ENCODE data around the gene ISG15.

ISG15 gene

DNA sequence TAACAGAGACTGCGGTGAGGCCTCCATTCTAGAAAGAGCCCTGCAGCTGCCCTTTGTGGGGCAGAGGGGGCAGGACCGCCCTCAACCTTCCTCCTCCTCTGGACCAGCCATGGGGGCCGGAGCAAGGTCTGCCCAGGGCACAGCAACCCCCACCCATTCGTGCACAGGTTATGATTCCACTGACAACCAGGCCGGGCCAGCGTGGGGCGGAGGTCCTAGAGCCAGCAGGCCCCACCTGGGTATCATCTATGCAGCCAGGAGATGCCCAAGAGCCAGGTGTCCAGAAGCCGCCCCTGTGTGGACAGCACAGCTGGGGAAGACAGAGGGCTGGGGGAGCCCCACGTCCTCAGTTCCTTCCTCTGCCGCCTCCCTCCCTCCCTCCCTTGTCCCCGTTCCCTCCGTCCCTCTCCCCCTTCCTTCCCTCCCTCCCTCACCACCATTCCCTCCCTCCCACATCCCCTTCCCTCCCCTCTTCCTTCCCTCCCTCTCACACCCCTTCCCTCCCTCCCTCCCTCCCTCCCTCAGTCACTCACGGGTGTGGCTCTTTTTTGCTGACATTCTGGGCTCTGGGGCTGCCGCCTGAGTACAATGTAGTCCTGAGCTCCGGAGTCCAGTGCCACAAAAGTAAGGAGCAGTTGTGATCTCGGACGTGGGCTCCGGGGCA is 48.5 kb downstream of the ISG15 start:
- DNase-seq (ENCODE audit: low spot score) = no peak

DNA sequence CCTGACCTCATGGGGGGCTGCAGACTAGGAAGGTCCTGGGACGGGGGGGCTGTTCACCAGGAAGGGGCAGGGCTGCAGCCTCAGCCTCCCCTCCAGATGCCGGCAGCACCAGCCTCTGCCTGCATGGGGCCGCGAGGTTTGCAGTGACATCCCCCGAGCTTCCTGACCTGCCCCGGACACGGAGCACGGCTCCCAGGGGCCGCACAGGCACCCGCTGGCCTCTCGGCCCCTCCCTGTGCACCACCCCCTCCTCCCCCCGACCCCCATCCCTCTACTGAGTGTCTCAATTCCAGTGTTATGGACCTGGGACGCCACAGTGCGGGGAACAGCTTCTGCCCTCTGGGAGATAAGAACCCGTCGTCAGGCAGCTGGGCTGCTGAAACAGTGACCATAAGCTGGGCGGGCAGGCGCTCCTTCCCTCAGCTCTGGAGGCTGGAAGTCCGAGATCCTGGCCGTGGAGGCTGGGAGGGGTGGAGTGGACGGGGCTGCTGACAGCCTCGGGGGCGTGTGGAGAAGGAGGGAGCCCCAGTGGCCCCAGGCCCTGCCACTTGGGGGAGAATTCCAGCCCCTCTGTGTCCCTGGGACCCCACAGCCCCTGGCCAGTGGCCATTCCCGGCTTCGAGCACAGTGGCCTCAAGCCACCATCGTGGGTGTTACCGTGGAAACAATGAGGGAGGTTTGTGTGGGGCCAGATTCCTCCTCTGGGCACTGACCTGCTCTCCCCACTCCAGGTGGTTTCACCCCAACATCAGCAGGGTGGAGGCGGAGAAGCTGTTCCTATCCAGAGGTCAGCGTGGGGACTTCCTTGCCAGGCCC is 49.3 kb downstream of the ISG15 start:
- TF ChIP-seq CTCF (IDR thresholded peaks at IDR 0.05; ENCODE audit: extremely low read depth, missing control alignments) = no peak
- DNase-seq (ENCODE audit: low spot score) = no peak

More for the DNA sequence above, 48.5 kb downstream of the ISG15 start:
- TF ChIP-seq CTCF (IDR thresholded peaks at IDR 0.05; ENCODE audit: extremely low read depth, missing control alignments) = no peak

- TF ChIP-seq CTCF (IDR thresholded peaks at IDR 0.05; ENCODE audit: extremely low read depth, missing control alignments) = no peak
- no peak for DNase-seq (ENCODE audit: low spot score)
Observed at GRCh38 chr1:1063261-1063944, 50.1 kb downstream of the ISG15 start.
